ENCODE results near the gene CCNG1.
"Not testable (repeated sequence)": the region's sequence is repeated elsewhere in the genome, so short reads cannot be mapped to it uniquely, and the experiment has no call there.

The CCNG1 gene

DNA sequence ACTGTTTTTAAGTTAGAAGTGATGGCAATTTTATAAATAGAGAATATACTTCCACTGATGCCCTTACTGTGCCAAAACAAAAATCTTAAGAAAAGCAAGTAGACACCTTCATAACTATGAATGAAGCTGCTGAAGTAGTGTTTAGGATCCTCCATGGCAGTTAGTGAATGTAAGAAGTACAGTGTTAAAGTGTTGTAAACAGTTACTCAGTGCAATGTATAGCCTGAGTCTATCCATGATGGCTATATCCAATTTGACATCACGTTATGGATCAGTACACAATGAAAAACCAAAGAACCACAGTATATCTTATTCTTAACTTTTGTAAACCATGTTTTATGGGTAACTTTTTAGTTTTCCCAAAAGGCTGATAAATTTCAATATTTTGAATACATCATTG, 7.1 kb downstream of the CCNG1 start:
- DNase-seq (ENCODE audit: low read depth) = no peak
- H3K4me3 ChIP-seq (ENCODE audit: control insufficient read depth, low read depth, low read length) = no peak overlapping the region
- TF ChIP-seq, protein P1, sequence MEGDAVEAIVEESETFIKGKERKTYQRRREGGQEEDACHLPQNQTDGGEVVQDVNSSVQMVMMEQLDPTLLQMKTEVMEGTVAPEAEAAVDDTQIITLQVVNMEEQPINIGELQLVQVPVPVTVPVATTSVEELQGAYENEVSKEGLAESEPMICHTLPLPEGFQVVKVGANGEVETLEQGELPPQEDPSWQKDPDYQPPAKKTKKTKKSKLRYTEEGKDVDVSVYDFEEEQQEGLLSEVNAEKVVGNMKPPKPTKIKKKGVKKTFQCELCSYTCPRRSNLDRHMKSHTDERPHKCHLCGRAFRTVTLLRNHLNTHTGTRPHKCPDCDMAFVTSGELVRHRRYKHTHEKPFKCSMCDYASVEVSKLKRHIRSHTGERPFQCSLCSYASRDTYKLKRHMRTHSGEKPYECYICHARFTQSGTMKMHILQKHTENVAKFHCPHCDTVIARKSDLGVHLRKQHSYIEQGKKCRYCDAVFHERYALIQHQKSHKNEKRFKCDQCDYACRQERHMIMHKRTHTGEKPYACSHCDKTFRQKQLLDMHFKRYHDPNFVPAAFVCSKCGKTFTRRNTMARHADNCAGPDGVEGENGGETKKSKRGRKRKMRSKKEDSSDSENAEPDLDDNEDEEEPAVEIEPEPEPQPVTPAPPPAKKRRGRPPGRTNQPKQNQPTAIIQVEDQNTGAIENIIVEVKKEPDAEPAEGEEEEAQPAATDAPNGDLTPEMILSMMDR (conservative IDR thresholded peaks at IDR 0.05; ENCODE audit: control insufficient read depth, insufficient read depth, low read depth, low read length) = no peak

DNA sequence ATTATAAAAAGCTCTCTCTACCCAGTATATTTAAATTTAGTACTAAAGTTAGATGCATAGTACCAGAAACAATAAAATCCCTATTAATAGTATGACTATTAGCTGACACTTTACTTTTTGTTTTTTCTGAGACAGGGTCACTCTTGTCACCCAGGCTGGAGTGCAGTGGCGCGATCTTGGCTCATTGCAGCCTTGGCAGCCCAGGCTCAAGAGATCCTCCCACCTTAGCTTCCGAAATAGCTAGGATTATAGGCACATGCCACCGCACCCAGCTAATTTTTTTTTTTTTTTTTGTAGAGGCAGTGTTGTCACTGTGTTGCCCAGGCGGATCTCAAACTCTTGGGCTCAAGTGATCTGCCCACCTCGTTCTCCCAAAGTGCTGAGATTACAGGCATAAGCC, 8.0 kb downstream of the CCNG1 start:
- H3K4me3 ChIP-seq (ENCODE audit: control insufficient read depth, low read depth, low read length) = no peak overlapping the region
- DNase-seq (ENCODE audit: low read depth) = no peak
- TF ChIP-seq, protein P1 (conservative IDR thresholded peaks at IDR 0.05; ENCODE audit: control insufficient read depth, insufficient read depth, low read depth, low read length) = no peak

DNA sequence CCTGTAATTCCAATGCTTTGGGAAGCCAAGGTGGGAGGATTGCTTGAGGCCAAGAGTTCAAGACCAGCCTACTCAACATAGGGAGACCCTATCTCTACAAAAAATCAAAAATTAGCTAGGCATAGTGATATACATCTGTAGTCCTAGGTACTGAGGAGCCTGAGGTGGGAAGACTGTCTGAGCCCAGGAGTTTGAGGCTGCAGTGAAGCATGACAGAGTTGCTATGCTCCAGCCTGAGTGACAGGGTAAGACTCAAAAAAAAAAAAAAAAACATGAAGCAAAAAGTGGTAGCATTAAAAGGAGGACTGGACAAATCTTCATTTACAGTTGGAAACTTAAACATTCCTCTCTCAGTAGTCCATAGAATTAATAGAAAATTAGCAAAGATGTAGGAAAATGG, 9.8 kb downstream of the CCNG1 start:
- TF ChIP-seq, protein P1 (conservative IDR thresholded peaks at IDR 0.05; ENCODE audit: control insufficient read depth, insufficient read depth, low read depth, low read length) = no peak
- DNase-seq (ENCODE audit: low read depth) = no peak
- no peak overlapping the region for H3K4me3 ChIP-seq (ENCODE audit: control insufficient read depth, low read depth, low read length)

DNA sequence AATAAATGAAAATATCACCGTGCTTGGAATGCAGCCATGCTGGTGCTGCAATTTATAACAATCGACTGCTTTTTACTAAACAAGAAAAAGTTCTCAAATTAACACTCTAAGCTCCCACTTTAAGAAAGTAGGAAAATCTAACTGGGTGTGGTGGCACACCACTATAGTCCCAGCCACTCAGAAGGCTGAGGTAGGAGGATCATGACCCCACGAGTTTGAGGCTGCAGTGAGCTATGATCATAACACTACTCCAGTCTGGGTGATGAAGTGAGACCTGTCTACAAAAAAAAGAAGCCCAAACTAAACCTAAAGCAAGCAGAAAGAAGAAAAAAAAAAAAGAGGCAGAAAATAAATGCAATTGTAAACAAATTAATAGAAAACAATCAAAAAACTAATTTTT, 10.5 kb downstream of the CCNG1 start:
- no peak for DNase-seq (ENCODE audit: low read depth)
- H3K4me3 ChIP-seq (ENCODE audit: control insufficient read depth, low read depth, low read length) = no peak overlapping the region
- TF ChIP-seq, protein P1 (conservative IDR thresholded peaks at IDR 0.05; ENCODE audit: control insufficient read depth, insufficient read depth, low read depth, low read length) = no peak

DNA sequence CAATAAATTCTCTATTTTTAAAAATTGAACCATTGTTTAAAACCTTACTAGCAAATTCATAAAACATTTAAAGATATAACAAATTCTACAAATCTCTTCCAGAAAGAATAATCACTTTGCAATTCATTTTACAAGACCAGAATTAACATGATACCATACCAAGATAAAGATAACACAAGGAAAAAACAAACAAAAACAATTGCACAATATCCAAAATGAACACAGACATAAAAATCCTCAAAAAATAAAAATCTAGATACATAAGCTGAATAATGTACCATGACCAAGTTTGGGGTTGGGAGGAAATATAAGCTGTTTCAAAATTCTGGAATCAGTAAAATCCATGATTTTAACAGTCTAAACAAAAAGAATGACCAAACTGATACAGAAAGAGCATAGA, 11.1 kb downstream of the CCNG1 start:
- H3K4me3 ChIP-seq (ENCODE audit: control insufficient read depth, low read depth, low read length) = no peak overlapping the region
- no peak for DNase-seq (ENCODE audit: low read depth)
- TF ChIP-seq, protein P1 (conservative IDR thresholded peaks at IDR 0.05; ENCODE audit: control insufficient read depth, insufficient read depth, low read depth, low read length) = no peak

DNA sequence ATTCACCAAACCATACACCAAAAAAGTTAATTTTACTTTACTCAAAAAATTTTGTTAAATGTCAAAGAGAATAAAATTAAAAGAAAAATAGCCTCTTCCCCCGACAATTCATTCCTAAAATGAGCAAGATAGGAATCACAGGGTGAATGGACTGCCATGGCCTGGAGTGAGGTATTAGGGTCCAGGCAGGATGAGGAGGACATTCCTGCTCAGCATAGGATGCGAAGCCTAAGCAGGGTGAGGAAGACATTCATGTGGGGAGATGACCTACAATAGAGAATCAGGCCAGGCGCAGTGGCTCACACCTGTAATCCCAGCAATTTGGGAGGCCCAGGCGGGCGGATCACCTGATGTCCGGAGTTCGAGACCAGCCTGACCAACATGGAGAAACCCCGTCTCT, 14.1 kb downstream of the CCNG1 start:
- no peak for DNase-seq (ENCODE audit: low read depth)
- H3K4me3 ChIP-seq (ENCODE audit: control insufficient read depth, low read depth, low read length) = no peak overlapping the region
- TF ChIP-seq, protein P1 (conservative IDR thresholded peaks at IDR 0.05; ENCODE audit: control insufficient read depth, insufficient read depth, low read depth, low read length) = no peak

DNA sequence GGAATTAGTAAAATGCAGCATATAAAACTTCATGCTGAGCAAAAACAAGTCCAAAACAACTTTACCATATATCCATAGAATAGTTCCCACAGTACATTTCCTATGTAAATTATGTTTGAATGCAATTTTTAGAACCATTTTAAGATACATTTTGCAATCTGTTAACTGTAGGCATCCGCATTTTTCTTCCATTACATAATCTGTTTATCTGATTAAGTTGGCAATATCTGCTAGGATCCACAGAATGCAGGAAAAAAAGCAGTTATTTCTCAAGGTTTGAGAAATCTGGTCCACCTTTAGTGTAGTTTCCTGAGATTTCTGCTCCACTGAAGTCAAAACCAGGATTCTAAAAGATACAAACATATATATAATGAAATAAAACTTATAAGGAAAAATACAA, 16.3 kb downstream of the CCNG1 start:
- TF ChIP-seq, protein P1 (conservative IDR thresholded peaks at IDR 0.05; ENCODE audit: control insufficient read depth, insufficient read depth, low read depth, low read length) = no peak
- DNase-seq (ENCODE audit: low read depth) = no peak
- no peak overlapping the region for H3K4me3 ChIP-seq (ENCODE audit: control insufficient read depth, low read depth, low read length)

DNA sequence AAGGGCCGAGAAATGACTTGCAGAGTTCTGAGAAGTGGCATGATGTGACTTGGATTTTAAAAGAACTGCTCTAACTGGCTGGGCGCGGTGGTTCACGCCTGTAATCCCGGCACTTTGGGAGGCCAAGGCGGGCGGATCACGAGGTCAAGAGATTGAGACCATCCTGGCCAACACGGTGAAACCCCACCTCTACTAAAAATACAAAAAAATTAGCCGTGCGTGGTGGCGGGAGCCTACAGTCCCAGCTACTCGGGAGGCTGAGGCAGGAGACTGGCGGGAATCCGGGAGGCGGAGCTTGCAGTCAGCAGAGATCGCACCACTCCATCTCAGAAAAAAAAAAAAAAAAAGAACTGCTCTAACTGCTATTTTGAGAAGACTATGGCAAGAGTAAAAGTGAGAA, 18.0 kb downstream of the CCNG1 start:
- H3K4me3 ChIP-seq (ENCODE audit: control insufficient read depth, low read depth, low read length); DNase-seq (ENCODE audit: low read depth): not testable (repeated sequence)
